Nucleus accumbens (tissue), 56 donors: ENCODE results near the gene DCTN2.
"Not testable (repeated sequence)": the region's sequence is repeated elsewhere in the genome, so short reads cannot be mapped to it uniquely, and the experiment has no call there.

Experiments used
- DNase-seq, 56 donors: peaks; one replicate each; lab custom pipeline; 2025; lab: John Stamatoyannopoulos, UW

The DCTN2 gene

DNA sequence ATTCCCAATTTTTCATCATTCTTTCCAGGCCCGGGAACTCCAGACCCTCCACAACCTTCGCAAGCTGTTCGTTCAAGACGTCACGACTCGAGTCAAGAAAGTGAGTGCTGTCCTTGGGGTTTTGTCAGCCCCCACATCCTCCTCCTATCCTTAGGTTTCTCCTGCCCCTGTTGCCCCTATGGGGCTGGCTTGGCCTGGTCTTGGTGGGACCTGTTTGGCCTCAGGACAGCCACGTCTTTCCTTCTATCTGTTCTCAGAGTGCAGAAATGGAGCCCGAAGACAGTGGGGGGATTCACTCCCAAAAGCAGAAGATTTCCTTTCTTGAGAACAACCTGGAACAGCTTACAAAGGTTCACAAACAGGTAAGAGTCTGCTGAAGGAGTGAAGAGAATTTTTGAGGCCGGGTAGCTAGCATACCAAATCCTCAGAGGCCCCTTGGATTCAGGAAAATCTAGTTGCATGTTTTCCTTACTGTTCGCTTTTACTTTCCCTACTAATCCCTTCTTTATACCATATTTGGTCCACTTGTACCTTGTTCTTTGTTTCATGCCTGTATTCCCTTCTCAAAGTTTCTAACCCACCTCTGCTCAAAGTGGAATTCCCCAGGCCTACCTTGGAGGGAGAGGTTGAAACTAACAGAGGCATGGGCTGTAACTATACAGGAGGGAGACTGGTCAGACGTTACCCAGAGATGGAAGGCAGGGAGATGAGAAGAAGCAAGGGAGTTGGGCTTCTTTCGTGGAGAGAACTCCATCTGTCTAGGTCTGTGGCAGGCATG, 31.2 kb upstream of the DCTN2 start:
- no peak for DNase-seq

GRCh38 chr12:57576613-57577160, 29.7 kb upstream of the DCTN2 start:
- DNase-seq = no peak

DNA sequence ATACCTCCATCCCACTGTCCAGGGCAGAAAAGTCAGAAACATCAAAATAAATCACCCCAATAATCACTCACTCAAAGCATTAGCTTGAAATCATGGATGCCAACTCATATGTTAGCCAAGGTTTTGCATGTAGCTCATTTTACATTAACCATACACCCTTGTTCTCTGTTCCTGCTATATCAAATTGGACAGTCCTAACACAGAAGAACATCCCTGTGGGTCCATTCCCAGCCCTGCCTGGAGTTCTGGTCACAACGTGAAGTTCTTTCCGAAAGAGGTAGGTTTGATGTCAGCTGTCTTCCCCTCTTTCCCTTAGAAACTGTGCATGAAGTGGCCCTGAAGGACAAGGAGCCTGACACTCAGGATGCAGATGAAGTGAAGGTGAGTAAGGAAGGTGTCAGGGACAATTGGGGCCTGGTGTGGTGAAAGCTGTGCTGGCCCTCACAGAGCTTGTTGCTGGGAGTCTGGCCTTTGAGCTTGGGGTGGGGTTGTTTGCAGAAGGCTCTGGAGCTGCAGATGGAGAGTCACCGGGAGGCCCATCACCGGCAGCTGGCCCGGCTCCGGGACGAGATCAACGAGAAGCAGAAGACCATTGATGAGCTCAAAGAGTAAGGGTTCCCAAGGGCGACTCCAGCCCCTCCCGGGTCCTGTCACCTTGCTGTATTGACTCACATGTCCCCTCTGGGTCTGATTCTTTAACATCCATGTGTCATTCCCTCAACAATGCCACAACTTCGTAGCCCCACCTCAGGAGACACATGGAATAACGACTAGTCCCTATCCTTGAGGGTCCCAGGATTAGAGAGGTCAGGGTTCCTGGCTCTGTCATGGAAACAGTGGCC, 29.0 kb upstream of the DCTN2 start:
- no peak for DNase-seq

GRCh38 chr12:57574795-57575194, 27.8 kb upstream of the DCTN2 start:
- DNase-seq = no peak

- no peak for DNase-seq
These were observed 25.2 kb upstream of the DCTN2 start for GRCh38 chr12:57571926-57572762.

DNA sequence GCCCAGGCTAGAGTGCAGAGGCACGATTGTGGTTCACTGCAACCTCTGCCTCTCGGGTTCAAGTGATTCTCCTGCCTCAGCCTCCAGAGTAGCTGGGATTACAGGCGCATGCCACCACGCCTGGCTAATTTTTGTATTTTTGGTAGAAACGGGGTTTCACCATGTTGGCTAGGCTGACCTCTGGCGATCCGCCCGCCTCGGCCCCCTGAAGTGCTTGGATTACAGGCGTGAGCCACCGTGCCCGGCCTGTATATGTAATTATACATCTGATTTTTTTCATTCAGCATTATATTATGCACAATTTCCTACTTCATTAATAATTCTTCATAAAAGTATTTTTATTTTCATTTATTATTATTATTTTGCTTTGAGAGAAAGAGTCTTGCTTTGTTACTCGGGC, 23.4 kb upstream of the DCTN2 start:
- not testable (repeated sequence) for DNase-seq

GRCh38 chr12:57569858-57570257, 22.9 kb upstream of the DCTN2 start:
- DNase-seq = no peak

DNA sequence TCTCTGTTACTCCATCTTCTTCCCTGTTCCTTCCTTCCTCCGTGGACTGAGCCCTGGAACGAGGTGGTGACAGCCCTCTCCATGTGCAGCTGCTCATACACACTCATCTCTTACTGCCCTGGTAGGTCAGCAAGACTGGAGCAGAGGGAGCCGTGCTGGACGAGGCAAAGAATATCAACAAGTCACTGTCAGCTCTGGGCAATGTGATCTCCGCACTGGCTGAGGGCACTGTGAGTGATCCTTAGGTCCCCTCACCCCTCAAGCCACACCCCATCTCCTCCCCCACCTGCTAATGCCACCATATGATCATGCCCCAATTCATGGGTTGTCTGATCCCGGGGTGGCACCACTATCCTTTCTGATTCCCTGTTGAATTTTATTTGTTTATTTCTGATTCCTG, 21.8 kb upstream of the DCTN2 start:
- DNase-seq = no peak

DNA sequence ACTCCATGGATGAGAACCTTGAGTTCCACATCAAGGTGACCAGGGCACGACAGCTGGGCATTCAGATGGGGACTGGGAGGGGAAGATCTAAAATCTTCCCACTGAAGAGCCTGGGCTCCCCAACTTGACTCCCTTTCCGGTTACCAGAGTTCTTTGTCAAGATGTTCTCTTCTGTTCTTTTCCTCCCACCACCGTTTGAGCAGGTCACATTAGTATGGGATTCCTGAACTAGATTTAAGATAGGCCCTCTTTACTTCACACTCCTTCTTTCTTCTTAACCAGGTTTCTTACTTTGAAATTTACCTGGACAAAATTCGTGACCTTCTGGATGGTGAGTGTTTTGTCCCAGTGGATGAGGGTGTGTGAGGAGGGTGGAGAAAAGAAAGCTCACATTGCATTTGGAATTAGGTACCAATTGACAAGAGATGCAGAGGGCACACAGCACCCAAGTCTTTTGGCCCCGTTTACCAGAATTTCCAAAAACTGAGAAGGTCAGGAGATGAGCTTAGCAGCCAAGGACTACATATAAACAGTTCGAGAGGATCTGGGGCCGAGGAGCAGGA, 17.3 kb upstream of the DCTN2 start:
- DNase-seq = no peak

DNA sequence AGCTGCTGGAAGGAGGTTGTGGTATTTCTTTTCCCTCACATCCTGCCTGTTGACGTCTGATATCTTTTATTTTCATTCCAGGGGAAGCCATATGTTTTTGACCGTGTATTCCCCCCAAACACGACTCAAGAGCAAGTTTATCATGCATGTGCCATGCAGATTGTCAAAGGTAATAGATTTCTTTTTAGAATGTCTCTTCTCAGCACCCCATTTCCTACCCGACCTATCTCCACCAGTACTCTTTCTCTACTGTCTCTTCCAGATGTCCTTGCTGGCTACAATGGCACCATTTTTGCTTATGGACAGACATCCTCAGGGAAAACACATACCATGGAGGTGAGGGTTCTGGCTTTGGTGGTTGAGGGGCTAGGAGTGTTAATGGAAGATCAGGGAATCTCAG, 16.4 kb upstream of the DCTN2 start:
- no peak for DNase-seq

DNA sequence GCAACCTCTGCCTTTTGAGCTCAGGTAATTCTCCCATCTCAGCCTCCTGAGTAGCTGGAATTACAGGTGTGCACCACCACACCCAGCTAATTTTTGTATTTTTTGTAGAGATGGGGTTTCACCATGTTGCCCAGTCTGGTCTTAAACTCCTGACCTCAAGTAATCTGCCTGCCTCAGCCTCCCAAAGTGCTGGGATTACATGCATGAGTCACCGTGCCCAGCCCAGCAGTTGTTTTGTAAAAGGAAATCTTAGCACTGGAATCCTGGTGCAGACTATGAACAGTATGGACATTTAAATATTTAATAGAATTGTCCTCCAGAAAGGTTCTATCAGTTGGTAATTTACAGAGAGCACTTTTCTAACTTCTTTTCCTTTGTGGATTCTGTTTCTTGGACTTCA, 14.1 kb upstream of the DCTN2 start:
- DNase-seq = not testable (repeated sequence)

DNA sequence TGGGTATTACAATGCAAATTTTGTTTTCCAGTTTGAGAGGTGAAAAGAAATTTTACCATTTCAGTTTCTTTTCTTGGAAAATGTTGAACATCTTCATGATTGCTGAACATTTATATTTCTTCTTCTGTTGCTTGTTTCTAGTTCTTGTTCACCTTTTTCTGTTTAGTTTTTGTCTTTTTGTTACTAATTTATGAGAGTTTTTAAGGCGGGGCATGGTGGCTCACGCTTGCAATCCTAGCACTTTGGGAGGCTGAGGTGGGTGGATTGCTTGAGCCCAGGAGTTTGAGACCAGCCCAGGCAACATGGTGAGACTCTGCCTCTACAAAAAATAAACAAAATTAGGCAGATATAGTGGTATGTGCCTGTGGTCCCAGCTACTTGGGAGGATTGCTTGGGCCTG, 13.5 kb upstream of the DCTN2 start:
- DNase-seq = no peak

- no peak for DNase-seq
These were observed 11.9 kb upstream of the DCTN2 start for GRCh38 chr12:57558864-57559263.

- DNase-seq = no peak
These were observed 7.9 kb upstream of the DCTN2 start for GRCh38 chr12:57554897-57555296.

GRCh38 chr12:57554453-57554852, 7.5 kb upstream of the DCTN2 start:
- DNase-seq = no peak

GRCh38 chr12:57553343-57554202, 6.6 kb upstream of the DCTN2 start:
- no peak for DNase-seq

DNA sequence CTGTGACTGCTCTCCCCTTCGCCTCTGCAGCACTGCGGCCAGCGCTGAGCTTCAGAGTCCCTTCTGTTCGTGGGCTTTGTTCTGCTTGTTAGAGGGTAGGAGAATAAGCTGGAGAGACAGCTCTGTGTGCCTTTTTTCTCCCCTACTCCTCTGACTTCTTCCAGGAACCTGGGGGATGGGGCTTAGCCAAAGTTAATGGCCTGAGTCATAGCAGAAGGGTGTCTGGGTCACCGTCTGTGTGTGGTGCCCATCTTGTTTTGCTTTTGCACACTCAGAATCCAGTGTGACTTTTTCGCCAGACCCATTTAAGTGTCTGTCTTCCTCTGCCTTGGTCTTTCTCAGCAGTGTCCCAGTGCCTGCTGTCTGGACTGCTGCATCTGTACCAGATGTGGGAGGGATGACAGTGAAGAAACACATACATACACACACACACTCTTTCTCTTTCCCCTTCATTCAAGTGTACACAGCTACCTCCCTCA, 5.9 kb upstream of the DCTN2 start:
- DNase-seq = no peak

DNA sequence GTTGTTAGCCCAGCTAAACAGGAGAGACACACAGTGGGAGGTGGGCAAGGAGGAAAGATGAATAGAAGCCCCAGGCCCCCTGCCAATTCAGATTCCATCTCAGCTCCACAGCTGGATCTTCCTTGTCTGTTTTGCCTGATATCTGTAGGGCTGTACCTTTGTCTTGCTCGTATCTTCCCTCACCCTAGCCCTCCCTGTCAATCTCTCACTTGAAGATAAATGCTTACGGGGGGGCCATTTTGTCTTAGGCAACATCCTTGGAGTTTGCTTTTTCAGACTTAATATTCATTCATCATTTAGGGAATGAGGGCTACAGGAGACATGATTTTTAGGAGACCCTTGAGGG, 5.3 kb upstream of the DCTN2 start:
- DNase-seq = no peak

DNA sequence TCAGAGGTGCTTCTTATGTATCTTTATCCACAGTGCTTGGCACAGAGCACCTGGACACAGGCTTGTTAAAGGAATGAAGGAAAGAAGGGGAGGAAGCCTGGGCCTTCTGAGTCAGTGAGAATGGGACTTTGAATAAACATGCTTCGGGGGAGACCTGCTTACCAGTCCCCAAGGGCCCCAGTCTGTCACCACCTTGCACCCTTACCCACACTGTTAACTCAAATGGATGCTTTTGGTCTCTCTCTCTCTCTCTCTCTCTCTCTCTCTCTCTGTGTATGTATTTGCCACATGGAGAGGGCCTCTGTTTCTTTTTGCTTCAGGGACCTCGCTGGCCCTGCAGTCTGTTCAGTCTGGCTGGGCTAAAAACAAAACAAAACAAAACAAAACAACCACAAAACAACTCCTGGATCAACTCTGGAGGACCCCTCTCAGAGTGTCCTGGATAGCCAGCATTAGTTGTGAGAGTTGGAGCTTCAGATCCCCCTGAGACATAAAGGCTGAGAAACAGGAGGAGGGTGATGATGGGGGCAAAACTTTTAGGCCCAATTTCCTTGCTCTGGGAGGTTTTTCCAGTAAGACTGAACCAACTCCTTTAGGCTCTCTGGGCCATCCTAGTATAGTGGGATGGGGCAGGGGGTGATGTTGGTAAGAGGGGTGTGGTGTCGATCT, 4.8 kb upstream of the DCTN2 start:
- DNase-seq = no peak
